HG03139 (cell line): ENCODE results near the gene CEBPA.
"Not testable (repeated sequence)": the region's sequence is repeated elsewhere in the genome, so short reads cannot be mapped to it uniquely, and the experiment has no call there.

Experiments used
- ATAC-seq: cut with Tn5 transposase; IDR thresholded peaks from one replicate; pipeline ENCODE4 v1.9.1; 2021; ENCODE audit not compliant: unreplicated experiment

The CEBPA gene

DNA sequence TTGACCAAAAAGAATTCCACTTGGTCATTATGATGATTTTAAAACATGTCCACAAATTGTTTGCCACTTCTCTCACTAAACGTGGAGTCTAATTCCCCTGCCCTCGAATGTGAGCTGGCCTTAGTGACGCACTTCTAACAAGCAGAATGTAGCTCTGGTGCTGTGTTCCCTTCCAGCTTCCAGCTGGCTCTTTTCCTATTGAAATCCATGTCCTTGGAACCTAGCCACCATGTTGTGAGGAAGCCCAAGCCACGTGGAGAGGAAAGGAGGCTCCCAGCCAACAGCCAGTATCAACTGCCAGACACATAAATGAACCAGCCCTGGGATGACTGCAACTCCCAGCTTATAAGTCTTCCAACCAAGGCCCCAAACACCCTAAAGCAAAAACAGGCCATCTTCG, 23.6 kb upstream of the CEBPA start:
- ATAC-seq: no peak

DNA sequence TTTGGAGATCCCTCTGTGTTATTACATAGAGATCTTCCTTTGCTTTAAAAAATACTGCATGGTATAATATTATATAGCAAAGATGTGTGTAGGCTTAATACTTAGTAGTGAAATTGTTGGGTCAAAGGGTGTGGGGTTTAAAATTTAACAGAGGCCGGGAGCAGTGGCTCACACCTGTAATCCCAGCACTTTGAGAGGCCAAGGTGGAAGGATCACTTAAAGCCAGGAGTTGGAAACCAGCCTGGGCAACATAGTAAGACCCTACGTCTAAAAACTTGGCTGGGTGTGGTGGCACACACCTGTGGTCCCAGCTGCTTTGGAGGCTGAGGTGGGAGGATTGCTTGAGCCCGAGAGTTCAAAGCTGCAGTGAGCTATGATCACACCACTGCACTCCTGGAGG, 22.3 kb upstream of the CEBPA start:
- ATAC-seq: no peak

DNA sequence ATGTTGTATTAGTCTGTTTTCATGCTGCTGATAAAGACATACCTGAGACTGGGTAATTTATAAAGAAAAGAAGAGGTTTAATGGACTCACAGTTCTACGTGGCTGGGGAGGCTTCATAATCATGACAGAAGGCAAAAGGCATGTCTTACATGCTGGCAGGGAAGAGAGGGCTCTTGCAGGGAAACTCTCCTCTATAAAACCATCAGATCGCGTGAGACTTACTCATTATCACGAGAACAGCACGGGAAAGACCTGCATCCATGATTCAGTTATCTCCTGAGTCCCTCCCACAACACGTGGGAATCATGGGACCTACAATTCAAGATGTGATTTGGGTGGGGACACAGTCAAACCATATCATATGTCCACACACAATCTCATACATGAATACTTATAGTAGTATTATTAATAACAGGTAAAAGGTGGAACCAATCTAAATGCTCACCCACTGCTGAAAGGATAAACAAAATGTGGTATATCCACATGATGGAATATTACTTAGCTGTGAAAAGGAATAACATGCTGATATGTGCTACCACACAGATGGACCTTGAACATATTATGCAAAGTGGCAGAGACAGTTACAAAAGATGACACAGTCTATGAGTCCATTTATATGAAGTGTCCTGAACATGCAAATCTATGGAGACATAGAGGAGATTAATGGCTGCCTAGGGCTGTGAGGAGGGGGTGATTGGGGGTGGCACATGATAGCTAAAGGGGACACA, 20.9 kb upstream of the CEBPA start:
- ATAC-seq: no peak

DNA sequence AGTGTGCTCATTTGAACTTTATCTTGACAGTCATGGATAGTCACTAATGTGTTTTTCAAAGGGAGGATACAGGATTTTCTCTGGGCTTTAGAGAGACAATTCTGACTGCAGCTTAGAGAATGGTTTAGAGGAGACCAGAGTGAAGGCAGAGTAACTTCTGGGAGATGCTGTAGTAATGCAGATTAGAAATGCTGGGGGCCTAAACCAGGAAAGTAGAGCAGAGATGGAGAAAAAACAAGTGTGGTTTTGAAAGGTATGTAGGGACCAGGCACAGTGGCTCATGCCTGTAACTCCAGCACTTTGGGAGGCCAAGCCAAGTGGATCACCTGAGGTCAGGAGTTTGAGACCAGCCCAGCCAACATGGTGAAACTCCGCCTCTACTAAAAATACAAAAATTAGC, 18.3 kb upstream of the CEBPA start:
- no peak for ATAC-seq

DNA sequence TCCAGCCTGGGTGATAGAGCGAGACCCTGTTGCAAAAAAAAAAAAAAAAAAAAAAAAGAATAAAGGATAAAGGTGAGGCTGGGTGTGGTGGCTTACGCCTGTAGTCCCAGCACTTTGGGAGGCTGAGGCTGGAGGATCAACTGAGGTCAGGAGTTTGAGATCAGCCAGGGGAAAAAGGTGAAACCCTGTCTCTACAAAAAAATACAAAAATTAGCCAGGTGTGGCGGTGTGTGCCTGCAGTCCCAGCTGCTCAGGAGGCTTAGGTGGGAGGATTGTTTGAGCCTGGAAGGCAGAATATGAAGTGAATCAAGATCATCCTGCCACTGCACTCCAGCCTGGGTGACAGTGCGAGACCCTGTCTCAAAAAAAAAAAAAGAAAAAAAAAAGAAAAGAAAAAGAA, 15.7 kb upstream of the CEBPA start:
- ATAC-seq: not testable (repeated sequence)

DNA sequence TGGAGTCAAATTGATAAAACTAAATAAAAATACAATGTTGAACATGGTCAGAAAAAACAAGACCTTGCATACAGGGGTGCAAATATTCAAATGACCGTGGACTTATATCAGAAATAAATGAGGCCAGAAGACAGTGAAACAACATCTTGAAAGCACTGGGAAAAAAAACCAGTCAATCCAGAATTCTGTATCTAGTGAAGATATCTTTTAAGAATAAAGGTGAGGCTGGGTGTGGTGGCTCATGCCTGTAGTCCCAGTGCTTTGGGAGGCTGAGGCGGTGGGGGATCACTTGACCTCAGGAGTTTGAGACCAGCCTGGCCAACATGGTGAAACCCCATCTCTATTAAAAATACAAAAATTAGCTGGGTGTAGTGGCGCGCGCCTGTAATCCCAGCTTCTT, 15.2 kb upstream of the CEBPA start:
- no peak for ATAC-seq

DNA sequence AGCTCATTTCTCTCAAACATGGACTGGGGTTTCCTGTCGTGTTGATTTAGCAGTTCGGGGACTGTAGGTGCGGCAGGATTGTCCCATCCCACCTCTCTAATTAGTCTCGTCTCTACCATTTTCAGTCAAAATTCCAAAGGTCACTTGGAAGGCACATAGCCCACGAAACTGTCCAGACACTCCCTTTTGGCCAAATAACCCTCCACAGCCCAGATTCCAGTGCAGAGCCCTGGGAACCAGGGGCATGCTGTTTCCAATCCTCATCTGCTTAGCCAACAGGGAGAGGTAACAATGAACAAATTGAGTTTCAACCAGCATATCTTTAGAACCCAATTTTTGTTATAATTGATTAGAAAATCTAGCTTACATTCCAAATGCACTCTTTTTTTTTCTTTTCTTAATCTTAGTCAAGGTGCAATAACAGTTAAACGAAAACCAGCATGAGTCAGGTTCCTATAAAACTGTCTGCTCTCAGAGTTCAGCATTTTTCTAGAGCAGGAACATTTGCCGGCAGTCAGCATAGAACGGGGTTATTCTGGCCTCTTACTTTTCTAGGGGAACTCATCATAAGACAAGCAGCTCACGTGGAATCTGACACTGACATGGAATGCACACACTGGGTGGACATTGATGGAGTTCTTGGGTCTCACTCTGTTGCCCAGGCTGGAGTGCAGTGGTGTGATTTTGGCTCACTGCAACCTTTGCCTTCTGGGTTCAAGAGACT, 14.4 kb upstream of the CEBPA start:
- no peak for ATAC-seq

DNA sequence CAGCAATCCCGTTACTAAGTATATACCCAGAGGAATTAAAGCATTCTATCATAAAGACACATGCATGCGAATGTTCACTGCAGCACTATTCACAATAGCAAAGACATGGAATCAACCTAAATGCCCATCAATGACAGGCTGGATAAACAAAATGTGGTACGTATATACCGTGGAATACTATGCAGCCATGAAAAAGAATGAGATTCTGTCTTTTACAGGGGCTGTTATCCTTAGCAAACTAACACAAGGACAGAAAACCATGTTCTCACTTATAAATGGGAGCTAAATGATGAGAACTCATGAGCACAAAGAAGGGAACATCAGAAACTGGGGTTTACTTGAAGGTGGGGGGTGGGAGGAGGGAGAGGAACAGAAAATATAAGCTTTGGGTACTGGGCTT, 10.5 kb upstream of the CEBPA start:
- not testable (repeated sequence) for ATAC-seq

DNA sequence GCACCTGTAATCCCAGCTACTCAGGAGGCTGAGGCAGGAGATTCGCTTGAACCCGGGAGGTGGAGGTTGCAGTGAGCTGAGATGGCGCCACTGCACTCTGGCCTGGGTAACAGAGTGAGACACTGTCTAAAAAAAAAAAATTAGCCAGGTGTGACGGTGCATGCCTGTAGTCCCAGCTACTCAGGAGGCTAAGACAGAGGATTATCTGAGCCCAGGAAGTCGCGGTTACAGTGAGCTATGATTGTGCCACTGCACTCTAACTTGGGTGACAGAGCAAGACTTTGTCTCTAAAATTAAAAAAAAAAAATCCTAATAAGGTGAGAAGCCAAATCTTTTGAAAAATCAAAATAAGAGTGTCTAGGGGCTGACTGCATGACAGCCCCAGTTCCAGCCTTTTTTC, 9.7 kb upstream of the CEBPA start:
- ATAC-seq: no peak

DNA sequence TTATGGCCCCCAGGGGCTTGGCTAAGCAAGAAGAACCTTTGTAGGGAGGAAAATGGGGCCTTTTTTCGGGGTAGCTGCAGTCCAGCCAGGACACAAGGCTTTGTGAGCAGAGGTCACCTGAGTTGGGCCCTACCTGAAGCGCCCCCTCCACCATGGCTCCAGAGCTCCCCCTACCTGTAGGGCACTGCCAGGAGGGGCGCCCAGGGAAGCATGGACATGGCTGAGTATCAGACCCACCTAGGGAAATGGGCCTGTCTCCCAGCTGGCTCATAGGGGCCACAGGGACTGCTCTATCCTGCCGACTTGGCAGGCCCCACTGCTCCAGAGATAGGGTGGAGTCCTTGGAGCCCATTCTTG, 9.0 kb upstream of the CEBPA start:
- no peak for ATAC-seq

DNA sequence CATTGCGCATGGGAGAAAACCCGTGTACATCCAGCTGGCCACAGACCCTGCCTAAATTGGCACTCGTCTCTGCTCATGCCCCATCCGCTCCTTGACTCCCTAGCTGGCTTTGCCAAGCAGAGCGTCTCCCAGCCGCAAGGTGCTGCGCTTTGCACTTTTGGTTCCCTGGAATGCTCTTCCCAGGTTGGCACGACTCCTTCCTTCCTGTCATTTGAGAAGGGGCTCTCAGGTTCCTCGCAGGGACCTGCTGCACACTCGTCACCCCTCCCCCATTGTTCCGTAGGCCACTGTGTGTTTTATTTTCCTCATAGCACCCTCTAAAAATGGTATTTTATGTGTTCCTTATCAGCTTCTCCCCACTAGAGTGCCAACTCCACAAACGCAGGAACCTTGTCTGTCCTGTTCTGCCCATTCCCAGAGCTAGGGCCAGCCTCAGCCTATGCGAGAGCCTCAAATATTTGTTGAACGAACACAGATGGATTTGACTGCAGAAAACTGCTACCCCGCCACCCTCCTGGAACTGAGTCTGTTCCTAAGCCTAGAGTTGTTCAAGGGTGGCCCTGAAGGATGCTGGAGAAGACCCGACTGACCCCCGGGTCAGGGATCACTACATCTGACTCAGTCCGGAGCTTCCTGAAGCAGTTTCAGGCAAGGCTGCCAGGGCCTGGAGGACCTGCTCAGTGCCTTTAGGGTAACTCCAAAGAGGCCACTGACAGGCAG, 8.4 kb upstream of the CEBPA start:
- ATAC-seq: no peak

DNA sequence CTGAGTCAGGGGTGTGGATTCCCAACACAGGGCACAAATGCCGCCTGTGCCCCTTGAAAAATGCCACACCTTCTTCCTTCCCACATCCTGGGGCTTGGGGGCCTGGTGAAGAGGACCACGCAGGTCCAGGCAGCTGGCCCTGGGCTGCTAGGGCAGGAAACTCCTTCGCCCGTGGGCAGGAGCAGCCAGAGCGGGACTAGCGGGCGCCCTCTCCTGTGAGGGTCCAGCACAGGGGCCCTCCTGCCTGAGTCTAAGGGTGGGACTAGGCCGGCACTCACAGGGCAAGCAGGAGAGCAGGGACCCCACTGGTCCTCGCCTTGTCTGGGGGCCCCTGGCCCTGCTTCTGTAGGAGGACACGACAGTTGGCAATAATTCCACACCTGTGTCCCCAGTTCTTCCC, 7.5 kb upstream of the CEBPA start:
- no peak for ATAC-seq

DNA sequence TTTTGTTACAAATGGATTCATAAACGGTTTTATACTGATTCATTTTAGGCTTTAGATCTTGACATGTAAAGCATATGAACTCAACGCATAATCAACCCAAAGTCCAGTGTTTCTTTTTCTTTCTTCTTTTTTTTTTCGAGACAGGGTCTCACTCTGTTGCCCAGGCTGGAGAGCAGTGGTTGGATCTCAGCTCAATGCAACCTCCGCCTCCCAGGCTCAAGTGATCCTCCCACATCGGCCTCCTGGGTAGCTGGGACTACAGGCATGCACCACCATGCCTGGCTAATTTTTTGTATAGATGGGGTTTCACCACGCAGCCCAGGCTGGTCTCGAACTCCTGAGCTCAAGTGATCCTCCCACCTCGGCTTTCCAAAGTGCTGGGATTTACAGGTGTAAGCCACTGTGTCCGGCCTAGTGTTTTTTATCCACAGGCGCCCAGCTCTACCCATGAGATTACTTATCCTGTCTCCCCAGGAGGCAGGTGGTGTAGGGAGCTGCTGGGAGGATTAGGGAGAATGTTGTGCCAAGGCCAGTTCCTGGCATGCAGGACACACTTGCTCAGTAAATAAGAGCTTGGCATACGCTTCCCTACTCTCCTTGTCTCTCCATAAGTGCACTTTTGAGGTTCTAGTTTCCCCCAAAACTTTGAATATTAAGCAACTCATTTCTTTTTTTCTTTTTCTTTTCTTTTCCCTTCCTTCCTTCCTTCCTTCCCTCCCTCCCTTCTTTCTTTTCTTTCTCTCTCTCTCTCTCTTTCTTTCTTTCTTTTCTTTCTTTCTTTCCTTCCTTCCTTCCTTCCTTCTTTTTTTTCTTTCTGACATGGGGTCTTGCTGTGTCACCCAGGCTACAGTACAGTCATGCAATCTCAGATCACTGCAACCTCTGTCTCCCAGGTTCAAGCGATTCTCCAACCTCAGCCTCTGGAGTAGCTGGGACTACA, 4.8 kb upstream of the CEBPA start:
- ATAC-seq: no peak

DNA sequence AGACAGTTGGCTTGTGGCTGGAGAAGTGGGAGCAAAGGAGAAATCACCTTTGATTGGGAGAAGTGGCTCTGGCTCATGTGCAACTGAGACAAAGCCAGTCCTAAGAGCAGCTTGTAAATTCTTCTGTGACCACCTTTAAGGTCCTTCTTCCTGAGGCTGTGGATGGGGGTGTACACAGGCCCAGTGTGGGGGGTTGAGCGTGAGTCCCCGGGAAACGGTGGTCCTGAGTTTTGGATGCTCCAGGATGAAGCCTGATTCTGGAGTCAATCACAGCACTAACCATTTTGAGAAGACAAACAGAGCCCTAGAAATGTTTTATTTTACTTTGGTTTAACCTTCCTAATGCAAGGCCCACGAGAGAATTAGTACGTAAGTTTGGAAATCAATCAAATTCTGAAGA, 3.9 kb upstream of the CEBPA start:
- ATAC-seq: no peak

DNA sequence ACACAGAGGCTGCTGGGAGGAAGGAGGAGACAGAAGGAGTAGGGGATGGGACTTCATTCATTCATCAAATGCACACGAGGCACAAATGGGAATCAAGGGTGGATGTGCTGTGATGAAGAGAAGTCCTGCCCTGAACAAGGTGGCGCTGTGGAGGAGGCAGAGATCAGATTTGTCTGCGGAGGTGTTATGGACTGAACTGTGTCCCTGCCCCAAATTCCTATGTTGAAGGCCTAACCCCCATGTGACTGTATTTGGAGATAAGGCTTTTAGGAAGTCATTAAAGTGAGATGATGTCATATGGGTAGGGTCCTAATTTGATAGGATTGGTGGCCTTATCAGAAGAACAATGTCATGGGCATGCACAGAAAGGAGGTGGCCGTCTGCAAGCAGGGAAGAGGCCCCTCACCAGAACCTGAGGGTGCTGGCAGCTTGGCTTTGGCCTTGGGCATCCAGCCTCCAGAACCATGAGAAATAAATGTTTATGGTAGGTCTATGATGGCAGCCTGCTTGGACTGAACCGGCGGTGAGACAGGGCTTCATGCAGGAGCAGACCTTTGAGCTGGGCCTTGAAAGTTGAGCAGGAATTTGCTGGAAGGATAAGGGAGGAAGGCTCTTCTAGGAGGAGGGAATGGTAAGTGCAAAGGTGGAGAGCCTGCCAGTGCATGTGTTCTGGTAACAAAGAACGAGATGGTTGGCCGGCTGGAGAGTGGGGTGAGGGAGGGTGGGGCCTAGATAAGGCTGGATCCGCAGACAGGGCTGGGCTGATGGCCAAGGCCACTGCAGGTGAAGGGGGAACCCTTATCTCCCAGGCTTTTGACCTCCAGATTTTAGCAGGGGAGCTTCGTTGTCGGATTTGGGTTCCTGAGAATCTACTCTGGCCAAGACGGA, 2.7 kb upstream of the CEBPA start:
- no peak for ATAC-seq

DNA sequence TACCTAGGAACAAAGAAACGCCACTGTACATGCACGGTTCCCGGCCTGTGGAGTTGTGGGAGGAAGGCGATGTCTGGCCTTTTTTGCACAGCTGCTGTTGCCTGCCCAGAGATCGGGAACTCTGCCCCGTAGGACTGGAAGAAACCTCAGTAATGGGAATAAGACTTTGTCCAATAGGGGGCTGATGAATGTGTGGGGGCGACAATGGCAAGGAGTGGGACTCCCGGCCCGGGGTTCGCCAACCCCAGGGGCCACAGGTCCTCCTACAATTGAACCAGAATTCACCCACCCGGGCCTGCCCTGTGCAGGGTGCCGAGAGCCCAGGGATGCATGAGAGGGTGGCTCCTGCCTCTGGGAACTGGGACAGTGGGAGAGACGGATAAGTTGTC, 2.0 kb upstream of the CEBPA start:
- no peak for ATAC-seq

DNA sequence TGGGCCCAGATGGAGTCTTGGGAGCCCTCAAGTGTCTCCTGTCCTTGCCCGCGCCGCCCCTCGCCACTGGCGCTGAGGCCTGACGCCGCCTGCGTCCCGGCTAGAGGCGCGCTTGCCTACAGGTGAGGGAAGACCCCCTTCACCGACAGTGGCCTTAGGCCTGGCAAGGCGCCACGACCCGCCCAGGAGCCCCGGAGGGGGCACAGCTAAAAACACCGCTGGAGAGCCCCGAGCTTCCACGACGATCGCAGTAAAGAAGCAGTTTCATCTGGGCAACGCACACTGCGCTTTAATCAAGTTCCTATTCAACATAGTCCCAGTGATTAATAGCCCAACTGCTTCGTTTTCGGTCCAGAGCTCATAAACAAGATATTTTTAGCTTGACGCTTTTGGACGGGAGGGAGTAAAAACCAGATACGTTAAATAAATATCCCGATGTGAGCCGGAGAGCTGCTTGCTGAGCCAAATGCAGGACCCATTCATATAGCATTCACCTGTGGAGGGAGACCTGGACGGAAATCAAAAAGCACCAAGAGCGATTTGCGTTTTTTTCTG, 1.5 kb upstream of the CEBPA start:
- no peak for ATAC-seq

DNA sequence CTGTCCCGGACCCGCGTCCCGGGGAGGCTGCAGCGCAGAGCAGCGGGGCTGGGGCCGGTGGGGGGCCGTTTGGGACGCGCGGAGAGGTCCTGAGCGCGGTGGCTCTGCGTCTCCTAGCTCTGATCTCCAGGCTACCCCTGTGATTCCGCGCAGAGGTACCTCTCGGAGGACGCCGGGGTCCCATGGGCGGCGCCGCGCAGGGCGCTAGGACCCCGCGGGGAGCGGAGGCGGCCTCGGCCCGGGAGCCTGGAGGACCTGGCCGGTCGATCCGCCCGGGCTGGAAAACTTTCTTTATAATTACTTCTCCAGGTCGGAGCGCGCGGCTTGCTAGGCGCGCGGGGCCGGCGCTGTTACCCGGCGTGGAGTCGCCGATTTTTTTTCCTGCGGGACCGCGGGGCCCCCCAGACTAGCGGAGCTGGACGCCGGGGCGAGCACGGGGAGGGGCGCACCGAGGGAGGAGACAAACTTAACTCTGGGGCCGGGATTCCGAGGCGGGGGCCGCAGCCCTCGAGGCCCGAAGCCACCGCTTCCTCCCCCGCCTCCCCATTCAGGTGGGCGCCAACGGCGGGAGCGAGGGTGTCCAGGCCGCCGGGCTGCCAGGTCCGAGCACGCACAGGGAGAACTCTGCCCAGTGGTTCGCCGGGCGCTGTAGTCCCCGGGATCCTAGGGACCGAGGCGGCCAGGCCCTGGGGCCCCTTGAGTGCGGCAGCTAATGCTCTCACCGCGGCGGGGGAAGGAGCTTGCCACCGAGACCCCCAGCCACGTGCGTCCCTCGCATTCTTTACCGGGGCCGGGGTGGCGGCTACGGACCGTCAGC, 848 bp upstream of the CEBPA start:
- ATAC-seq: no peak

DNA sequence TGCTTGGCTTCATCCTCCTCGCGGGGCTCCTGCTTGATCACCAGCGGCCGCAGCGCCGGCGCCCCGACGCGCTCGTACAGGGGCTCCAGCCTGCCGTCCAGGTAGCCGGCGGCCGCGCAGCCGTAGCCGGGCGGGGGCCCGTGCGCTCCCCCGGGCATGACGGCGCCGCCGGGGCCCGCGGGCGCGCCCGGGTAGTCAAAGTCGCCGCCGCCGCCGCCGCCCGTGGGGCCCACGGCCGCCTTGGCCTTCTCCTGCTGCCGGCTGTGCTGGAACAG, 497 bp downstream of the CEBPA start:
- no peak for ATAC-seq
